HEK293 (cell line): Measurements from ENCODE around the gene SLC25A47.

Source experiments
- CTCF ChIA-PET: fragments of 350-600 bp; formaldehyde crosslinking; extraction: SDS; loops from one replicate; lab custom pipeline; 2021; ENCODE audit warnings: antibody characterized with exemption; lab: Yijun Ruan, JAX
- POLR2A ChIA-PET: fragments of 300-600 bp; formaldehyde crosslinking; extraction: SDS; loops from one replicate; lab custom pipeline; 2020; ENCODE audit warnings: antibody characterized with exemption, inconsistent platforms; lab: Yijun Ruan, JAX
- H3K27ac ChIP-seq: fragments of 200-500 bp; sonication (Bioruptor generic); 2 replicates; pipeline ENCODE4 v1.5.1; 2014; ENCODE audit warnings: low read depth, low read length, control low read depth, inconsistent platforms; ENCODE audit errors: extremely low read depth
- H3K36me3 ChIP-seq, 2 experiments: fragments of 200-500 bp in 1 of 2; sonication (Bioruptor generic) in 1 of 2; 1 replicate in 1 of 2; 2 replicates in 1 of 2; pipeline ENCODE4 v1.5.1; 2014 to 2017; ENCODE audit warnings: inconsistent platforms in 2 of 2, low read length in 2 of 2; ENCODE audit not compliant: control insufficient read depth in 2 of 2, insufficient read depth in 1 of 2
- H3K4me1 ChIP-seq: fragments of 200-500 bp; sonication (Bioruptor generic); 2 replicates; pipeline ENCODE4 v1.5.1; 2014; ENCODE audit warnings: mild to moderate bottlenecking, low read length, inconsistent platforms; ENCODE audit not compliant: control insufficient read depth, insufficient read depth
- H3K4me3 ChIP-seq: 2 replicates; pipeline ENCODE4 v1.5.1; 2011; ENCODE audit warnings: low read depth, mild to moderate bottlenecking, control low read depth, low read length, moderate library complexity
- H3K9me3 ChIP-seq: fragments of 200-500 bp; sonication (Bioruptor generic); 2 replicates; pipeline ENCODE4 v1.5.1; 2014; ENCODE audit warnings: low read depth, low read length, inconsistent platforms; ENCODE audit not compliant: control insufficient read depth, insufficient read depth
- IKZF3 ChIP-seq: fragments of 450-650 bp; IDR thresholded peaks from 2 replicates; pipeline ENCODE4 v1.5.0; 2018; ENCODE audit warnings: missing biosample characterization, mild to moderate bottlenecking, missing genetic modification characterization, moderate library complexity
- OVOL3 ChIP-seq: fragments of 450-650 bp; formaldehyde crosslinking; IDR thresholded peaks from 2 replicates; pipeline ENCODE4 v1.5.1; 2016; ENCODE audit warnings: missing biosample characterization, missing genetic modification characterization
- SP3 ChIP-seq: fragments of 450-650 bp; formaldehyde crosslinking; IDR thresholded peaks from 2 replicates; pipeline ENCODE4 v1.5.1; 2016; ENCODE audit warnings: missing biosample characterization, missing genetic modification characterization
- ZBTB20 ChIP-seq: fragments of 450-650 bp; formaldehyde crosslinking; IDR thresholded peaks from 2 replicates; pipeline ENCODE4 v1.5.1; 2016; ENCODE audit warnings: missing biosample characterization, missing genetic modification characterization
- ZNF114 ChIP-seq: fragments of 450-650 bp; formaldehyde crosslinking; IDR thresholded peaks from 2 replicates; pipeline ENCODE4 v1.5.0; 2017; ENCODE audit warnings: missing biosample characterization, missing genetic modification characterization
- ZNF146 ChIP-seq: fragments of 450-650 bp; formaldehyde crosslinking; IDR thresholded peaks from 2 replicates; pipeline ENCODE4 v1.5.1; 2016; ENCODE audit warnings: missing biosample characterization, missing genetic modification characterization
- ZNF175 ChIP-seq: fragments of 450-650 bp; formaldehyde crosslinking; IDR thresholded peaks from 2 replicates; pipeline ENCODE4 v1.5.1; 2016; ENCODE audit warnings: missing biosample characterization, missing genetic modification characterization
- ZNF214 ChIP-seq: fragments of 450-650 bp; formaldehyde crosslinking; IDR thresholded peaks from 2 replicates; pipeline ENCODE4 v1.5.1; 2017; ENCODE audit warnings: missing biosample characterization, mild to moderate bottlenecking, missing genetic modification characterization, borderline replicate concordance
- ZNF292 ChIP-seq: fragments of 450-650 bp; formaldehyde crosslinking; IDR thresholded peaks from 2 replicates; pipeline ENCODE4 v1.5.1; 2016; ENCODE audit warnings: low read depth, missing biosample characterization, missing genetic modification characterization, borderline replicate concordance
- ZNF350 ChIP-seq: fragments of 450-650 bp; formaldehyde crosslinking; IDR thresholded peaks from 2 replicates; pipeline ENCODE4 v1.5.0; 2017; ENCODE audit warnings: missing biosample characterization, mild to moderate bottlenecking, missing genetic modification characterization
- ZNF366 ChIP-seq: fragments of 450-650 bp; formaldehyde crosslinking; conservative IDR thresholded peaks from 2 replicates; pipeline ENCODE4 v1.5.1; 2016; ENCODE audit warnings: missing biosample characterization, missing genetic modification characterization
- ZNF514 ChIP-seq: fragments of 450-650 bp; formaldehyde crosslinking; IDR thresholded peaks from 2 replicates; pipeline ENCODE4 v1.5.1; 2016; ENCODE audit warnings: missing biosample characterization, missing genetic modification characterization
- ZNF530 ChIP-seq: fragments of 450-650 bp; formaldehyde crosslinking; IDR thresholded peaks from 2 replicates; pipeline ENCODE4 v1.5.1; 2016; ENCODE audit warnings: low read depth, missing biosample characterization, missing genetic modification characterization
- ZNF843 ChIP-seq: fragments of 450-650 bp; formaldehyde crosslinking; IDR thresholded peaks from 2 replicates; pipeline ENCODE4 v1.5.1; 2016; ENCODE audit warnings: missing biosample characterization, missing genetic modification characterization
- TF ChIP-seq, protein P1 (sequence below): fragments of 450-650 bp; formaldehyde crosslinking; IDR thresholded peaks from 2 replicates; pipeline ENCODE4 v1.5.1; 2016; ENCODE audit warnings: missing biosample characterization, missing genetic modification characterization
- TF ChIP-seq, protein P2 (sequence below): fragments of 450-650 bp; formaldehyde crosslinking; IDR thresholded peaks from 2 replicates; pipeline ENCODE4 v1.5.1; 2016; ENCODE audit warnings: missing biosample characterization, missing genetic modification characterization
- TF ChIP-seq, protein P3 (sequence below): fragments of 450-650 bp; formaldehyde crosslinking; IDR thresholded peaks from 2 replicates; pipeline ENCODE4 v1.5.1; 2016; ENCODE audit warnings: missing biosample characterization, missing genetic modification characterization
- TF ChIP-seq, protein P4 (sequence below): fragments of 450-650 bp; formaldehyde crosslinking; IDR thresholded peaks from 2 replicates; pipeline ENCODE4 v1.5.1; 2016; ENCODE audit warnings: missing biosample characterization, missing genetic modification characterization, low read depth
- TF ChIP-seq, protein P5 (sequence below): fragments of 450-650 bp; formaldehyde crosslinking; IDR thresholded peaks from 2 replicates; pipeline ENCODE4; 2016; ENCODE audit warnings: missing biosample characterization, missing genetic modification characterization
- TF ChIP-seq, protein P6 (sequence below): fragments of 450-650 bp; formaldehyde crosslinking; IDR thresholded peaks from 2 replicates; pipeline ENCODE4 v1.5.1; 2017; ENCODE audit warnings: missing biosample characterization, missing genetic modification characterization

Gene SLC25A47

DNA sequence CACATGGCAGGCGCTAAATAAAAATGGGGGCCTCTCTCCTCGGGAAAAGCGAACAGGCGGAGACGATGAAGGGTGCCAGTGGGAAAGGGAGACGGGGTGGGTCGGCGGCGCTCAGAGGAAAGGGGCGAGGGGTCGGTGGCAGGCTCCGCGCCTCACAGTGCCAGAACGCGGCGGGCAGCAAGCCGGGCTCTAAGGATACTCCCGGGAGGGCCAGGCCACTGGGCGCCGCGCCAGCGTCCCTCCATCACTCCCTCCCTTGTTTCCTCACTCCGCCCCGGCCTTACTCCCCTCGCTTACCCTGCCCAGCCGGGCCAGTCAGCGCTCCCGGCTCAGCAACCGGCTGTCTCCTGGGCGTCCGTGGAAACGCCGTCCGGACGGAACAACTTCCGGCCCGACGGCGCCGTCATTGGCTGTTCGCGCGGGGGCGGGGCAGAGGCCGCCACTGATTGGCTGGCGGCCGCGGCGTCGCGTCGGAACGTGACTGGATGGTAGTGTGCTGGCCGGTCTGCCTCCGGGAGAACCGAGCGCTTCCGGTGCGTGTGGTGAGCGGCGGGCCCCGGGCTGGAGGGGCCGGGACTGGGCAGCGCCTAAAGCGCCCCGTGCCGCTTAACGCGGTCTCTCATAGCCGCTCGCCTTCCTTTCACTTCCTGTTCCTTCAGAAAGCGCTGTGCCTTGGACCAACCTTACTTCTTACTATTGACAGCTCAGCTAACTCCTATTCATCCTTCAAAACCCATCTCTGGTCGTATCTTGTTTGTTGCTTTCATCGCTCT, 53.0 kb downstream of the SLC25A47 start, which contains the start of gene WDR25 (continued):
- TF ChIP-seq, protein P1, sequence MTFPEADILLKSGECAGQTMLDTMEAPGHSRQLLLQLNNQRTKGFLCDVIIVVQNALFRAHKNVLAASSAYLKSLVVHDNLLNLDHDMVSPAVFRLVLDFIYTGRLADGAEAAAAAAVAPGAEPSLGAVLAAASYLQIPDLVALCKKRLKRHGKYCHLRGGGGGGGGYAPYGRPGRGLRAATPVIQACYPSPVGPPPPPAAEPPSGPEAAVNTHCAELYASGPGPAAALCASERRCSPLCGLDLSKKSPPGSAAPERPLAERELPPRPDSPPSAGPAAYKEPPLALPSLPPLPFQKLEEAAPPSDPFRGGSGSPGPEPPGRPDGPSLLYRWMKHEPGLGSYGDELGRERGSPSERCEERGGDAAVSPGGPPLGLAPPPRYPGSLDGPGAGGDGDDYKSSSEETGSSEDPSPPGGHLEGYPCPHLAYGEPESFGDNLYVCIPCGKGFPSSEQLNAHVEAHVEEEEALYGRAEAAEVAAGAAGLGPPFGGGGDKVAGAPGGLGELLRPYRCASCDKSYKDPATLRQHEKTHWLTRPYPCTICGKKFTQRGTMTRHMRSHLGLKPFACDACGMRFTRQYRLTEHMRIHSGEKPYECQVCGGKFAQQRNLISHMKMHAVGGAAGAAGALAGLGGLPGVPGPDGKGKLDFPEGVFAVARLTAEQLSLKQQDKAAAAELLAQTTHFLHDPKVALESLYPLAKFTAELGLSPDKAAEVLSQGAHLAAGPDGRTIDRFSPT (tag by site-specific recombination): peak; percentile 28
- TF ChIP-seq, protein P2, sequence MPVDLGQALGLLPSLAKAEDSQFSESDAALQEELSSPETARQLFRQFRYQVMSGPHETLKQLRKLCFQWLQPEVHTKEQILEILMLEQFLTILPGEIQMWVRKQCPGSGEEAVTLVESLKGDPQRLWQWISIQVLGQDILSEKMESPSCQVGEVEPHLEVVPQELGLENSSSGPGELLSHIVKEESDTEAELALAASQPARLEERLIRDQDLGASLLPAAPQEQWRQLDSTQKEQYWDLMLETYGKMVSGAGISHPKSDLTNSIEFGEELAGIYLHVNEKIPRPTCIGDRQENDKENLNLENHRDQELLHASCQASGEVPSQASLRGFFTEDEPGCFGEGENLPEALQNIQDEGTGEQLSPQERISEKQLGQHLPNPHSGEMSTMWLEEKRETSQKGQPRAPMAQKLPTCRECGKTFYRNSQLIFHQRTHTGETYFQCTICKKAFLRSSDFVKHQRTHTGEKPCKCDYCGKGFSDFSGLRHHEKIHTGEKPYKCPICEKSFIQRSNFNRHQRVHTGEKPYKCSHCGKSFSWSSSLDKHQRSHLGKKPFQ (tag by site-specific recombination): no peak
- TF ChIP-seq SP3 (tag by site-specific recombination): peak; percentile 83

DNA sequence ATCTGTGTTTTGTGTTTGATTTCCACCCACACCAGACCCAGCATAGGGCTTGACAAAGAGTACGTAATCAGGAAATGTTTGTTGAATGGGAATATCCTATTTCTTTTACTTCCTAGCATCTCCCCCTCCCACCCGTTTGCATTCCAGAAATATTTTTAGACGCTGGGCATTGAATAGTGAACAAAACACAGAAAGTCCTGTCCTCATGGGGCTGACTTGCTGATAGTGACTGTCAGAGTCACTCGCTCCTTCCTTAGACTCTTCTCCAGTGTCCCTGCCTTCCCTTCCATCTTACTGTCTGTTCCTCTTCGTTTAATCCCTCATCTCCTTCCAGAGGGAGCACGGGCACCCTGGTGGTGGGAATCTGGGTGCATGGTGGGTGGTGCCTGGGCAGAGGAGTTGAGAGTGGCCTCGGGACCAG, 53.6 kb downstream of the SLC25A47 start:
- peaks cover 10% of the 10 kb centered on the region for H3K4me1 ChIP-seq
- TF ChIP-seq ZBTB20 (tag by site-specific recombination): peak; percentile 49; the same call in 1 of the 2 replicates
- TF ChIP-seq OVOL3 (tag by site-specific recombination): no peak
- TF ChIP-seq, protein P3, sequence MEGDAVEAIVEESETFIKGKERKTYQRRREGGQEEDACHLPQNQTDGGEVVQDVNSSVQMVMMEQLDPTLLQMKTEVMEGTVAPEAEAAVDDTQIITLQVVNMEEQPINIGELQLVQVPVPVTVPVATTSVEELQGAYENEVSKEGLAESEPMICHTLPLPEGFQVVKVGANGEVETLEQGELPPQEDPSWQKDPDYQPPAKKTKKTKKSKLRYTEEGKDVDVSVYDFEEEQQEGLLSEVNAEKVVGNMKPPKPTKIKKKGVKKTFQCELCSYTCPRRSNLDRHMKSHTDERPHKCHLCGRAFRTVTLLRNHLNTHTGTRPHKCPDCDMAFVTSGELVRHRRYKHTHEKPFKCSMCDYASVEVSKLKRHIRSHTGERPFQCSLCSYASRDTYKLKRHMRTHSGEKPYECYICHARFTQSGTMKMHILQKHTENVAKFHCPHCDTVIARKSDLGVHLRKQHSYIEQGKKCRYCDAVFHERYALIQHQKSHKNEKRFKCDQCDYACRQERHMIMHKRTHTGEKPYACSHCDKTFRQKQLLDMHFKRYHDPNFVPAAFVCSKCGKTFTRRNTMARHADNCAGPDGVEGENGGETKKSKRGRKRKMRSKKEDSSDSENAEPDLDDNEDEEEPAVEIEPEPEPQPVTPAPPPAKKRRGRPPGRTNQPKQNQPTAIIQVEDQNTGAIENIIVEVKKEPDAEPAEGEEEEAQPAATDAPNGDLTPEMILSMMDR (tag by site-specific recombination): peak; percentile 50
- TF ChIP-seq ZNF114 (tag by site-specific recombination): no peak
- no peak for TF ChIP-seq ZNF214
- TF ChIP-seq ZNF843 (tag by site-specific recombination): no peak
- TF ChIP-seq, protein P4, sequence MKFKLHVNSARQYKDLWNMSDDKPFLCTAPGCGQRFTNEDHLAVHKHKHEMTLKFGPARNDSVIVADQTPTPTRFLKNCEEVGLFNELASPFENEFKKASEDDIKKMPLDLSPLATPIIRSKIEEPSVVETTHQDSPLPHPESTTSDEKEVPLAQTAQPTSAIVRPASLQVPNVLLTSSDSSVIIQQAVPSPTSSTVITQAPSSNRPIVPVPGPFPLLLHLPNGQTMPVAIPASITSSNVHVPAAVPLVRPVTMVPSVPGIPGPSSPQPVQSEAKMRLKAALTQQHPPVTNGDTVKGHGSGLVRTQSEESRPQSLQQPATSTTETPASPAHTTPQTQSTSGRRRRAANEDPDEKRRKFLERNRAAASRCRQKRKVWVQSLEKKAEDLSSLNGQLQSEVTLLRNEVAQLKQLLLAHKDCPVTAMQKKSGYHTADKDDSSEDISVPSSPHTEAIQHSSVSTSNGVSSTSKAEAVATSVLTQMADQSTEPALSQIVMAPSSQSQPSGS: no peak
- no peak for TF ChIP-seq ZNF175 (tag by site-specific recombination)
- 0 out of 2 replicates have a peak, but pooled peaks have one; percentile 37 for TF ChIP-seq IKZF3 (tag by site-specific recombination)
- TF ChIP-seq ZNF530: no peak
- TF ChIP-seq ZNF292 (tag by site-specific recombination): no peak
- no peak for TF ChIP-seq ZNF146 (tag by site-specific recombination)
- no peak for TF ChIP-seq ZNF366 (tag by site-specific recombination)
- no peak for TF ChIP-seq ZNF350 (tag by site-specific recombination)
- TF ChIP-seq, protein P5, sequence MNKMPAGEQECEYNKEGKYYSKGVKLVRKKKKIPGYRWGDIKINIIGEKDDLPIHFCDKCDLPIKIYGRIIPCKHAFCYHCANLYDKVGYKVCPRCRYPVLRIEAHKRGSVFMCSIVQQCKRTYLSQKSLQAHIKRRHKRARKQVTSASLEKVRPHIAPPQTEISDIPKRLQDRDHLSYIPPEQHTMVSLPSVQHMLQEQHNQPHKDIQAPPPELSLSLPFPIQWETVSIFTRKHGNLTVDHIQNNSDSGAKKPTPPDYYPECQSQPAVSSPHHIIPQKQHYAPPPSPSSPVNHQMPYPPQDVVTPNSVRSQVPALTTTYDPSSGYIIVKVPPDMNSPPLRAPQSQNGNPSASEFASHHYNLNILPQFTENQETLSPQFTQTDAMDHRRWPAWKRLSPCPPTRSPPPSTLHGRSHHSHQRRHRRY (tag by site-specific recombination): no peak
- TF ChIP-seq ZNF514 (tag by site-specific recombination): no peak
- TF ChIP-seq, protein P6, sequence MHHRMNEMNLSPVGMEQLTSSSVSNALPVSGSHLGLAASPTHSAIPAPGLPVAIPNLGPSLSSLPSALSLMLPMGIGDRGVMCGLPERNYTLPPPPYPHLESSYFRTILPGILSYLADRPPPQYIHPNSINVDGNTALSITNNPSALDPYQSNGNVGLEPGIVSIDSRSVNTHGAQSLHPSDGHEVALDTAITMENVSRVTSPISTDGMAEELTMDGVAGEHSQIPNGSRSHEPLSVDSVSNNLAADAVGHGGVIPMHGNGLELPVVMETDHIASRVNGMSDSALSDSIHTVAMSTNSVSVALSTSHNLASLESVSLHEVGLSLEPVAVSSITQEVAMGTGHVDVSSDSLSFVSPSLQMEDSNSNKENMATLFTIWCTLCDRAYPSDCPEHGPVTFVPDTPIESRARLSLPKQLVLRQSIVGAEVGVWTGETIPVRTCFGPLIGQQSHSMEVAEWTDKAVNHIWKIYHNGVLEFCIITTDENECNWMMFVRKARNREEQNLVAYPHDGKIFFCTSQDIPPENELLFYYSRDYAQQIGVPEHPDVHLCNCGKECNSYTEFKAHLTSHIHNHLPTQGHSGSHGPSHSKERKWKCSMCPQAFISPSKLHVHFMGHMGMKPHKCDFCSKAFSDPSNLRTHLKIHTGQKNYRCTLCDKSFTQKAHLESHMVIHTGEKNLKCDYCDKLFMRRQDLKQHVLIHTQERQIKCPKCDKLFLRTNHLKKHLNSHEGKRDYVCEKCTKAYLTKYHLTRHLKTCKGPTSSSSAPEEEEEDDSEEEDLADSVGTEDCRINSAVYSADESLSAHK (tag by site-specific recombination): no peak; the same call in 1 of the 2 replicates
- no peaks in the 10 kb centered on the region for H3K9me3 ChIP-seq
- POLR2A ChIA-PET: no interaction called here
- CTCF ChIA-PET: interaction anchor here (0.6 to 1.3 kb wide), 7 partner anchors 9 to 1056 kb away, joined by 3 to 4 read pairs (median 3); no protein-coding TSS in a partner anchor
- H3K4me3 ChIP-seq: peak overlapping the region; percentile 88
- H3K36me3 ChIP-seq: peaks cover 0 to 15% of the 10 kb centered on the region in 2 experiments; a peak in 1 of 3 replicates
- peak overlapping the region; percentile 76 for H3K27ac ChIP-seq
